ENCODE measurements around the gene ZBTB24.
A peak's percentile ranks its signal among the peaks of the same experiment; 100 is the strongest.

Gene ZBTB24

DNA sequence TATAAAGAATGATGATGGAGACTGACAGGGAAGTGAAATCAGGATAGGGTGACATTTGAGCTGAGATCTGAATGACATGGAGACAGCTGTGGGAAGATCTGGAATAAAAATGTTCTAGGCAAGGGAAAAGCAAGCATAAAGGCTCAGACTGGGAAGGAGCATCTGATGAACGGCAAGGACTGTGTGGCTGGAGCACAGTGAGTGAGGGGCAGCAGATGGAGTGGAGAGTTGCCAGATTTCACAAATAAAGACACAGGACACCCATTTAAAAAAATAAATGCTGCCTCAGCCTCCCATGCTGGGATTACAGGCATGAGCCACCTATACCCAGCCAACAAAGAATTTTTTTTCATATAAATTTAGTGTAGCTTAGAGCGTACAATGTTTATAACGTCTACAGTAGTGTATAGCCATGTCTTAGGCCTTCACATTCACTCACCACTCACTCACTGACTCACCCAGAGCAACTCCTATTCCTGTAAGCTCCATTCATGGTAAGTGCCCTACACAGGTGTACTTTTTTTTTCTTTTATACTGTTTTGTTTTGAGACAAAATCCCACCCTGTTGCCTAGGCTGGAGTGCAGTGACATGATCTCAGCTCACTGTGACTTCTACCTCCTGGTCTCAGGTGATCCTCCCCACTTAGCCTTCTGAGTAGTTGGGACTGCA lies 2.4 kb upstream of the ZBTB24 start:
- H3K27ac ChIP-seq, result peak overlapping the region; percentile 3

GRCh38 chr6:109484122-109484521 lies 1.1 kb upstream of the ZBTB24 start:
- H3K4me2 ChIP-seq (ENCODE audit: low read length), result no peak overlapping the region
- H3K27ac ChIP-seq, result peak overlapping the region; percentile 58
- no peaks in the 10 kb centered on the region for H3K36me3 ChIP-seq (ENCODE audit: control insufficient read depth, insufficient read depth, low read length)
- no peaks in the 10 kb centered on the region for H3K9me3 ChIP-seq (ENCODE audit: control insufficient read depth, low read length)
- TF ChIP-seq, protein P1, sequence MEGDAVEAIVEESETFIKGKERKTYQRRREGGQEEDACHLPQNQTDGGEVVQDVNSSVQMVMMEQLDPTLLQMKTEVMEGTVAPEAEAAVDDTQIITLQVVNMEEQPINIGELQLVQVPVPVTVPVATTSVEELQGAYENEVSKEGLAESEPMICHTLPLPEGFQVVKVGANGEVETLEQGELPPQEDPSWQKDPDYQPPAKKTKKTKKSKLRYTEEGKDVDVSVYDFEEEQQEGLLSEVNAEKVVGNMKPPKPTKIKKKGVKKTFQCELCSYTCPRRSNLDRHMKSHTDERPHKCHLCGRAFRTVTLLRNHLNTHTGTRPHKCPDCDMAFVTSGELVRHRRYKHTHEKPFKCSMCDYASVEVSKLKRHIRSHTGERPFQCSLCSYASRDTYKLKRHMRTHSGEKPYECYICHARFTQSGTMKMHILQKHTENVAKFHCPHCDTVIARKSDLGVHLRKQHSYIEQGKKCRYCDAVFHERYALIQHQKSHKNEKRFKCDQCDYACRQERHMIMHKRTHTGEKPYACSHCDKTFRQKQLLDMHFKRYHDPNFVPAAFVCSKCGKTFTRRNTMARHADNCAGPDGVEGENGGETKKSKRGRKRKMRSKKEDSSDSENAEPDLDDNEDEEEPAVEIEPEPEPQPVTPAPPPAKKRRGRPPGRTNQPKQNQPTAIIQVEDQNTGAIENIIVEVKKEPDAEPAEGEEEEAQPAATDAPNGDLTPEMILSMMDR (IDR thresholded peaks at IDR 0.05), result no peak
- peak overlapping the region; percentile 66 for H2AFZ ChIP-seq
- H3K79me2 ChIP-seq, result peaks cover 22% of the 10 kb centered on the region
- no peaks in the 10 kb centered on the region for H3K27me3 ChIP-seq (ENCODE audit: control insufficient read depth, insufficient read depth, low read length)
- H3K9ac ChIP-seq, result no peak overlapping the region
- no peak overlapping the region for H3K4me3 ChIP-seq (ENCODE audit: low read depth, low read length)
- peaks cover 18% of the 10 kb centered on the region for H3K4me1 ChIP-seq

More for the DNA sequence above, 2.4 kb upstream of the ZBTB24 start:
- Histone ChIP-seq H3K36me3 (ENCODE audit: control insufficient read depth, insufficient read depth, low read length) (no peaks in the 10 kb centered on the region), H3K9me3 (ENCODE audit: control insufficient read depth, low read length) (no peaks in the 10 kb centered on the region), H3K4me1 (peaks cover 19% of the 10 kb centered on the region), H3K27me3 (ENCODE audit: control insufficient read depth, insufficient read depth, low read length) (no peaks in the 10 kb centered on the region), H2AFZ (peak overlapping the region; percentile 44), H3K9ac (no peak overlapping the region), H3K4me3 (ENCODE audit: low read depth, low read length) (no peak overlapping the region), H3K4me2 (ENCODE audit: low read length) (no peak overlapping the region), H3K79me2 (peaks cover 16% of the 10 kb centered on the region)
- TF ChIP-seq, protein P1 (IDR thresholded peaks at IDR 0.05), result no peak

DNA sequence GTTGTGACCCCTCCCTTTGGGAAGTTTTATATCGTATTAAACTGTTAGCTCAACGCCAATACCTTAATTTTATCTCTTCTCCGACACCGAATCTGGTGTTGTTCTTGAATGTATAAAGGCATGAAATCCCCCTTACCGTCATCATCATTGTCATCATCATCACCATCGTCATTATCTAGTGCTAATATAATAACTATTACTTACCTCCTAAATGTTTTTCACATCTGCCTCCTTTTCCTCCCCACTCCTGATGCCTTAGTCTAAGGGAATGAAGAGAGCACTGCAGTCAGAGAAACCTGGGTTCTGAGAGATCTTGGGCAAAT lies 677 bp upstream of the ZBTB24 start:
- peak overlapping the region; percentile 51 for H3K4me2 ChIP-seq (ENCODE audit: low read length)
- H3K4me3 ChIP-seq (ENCODE audit: low read depth, low read length), result peak overlapping the region; percentile 45
- TF ChIP-seq, protein P1 (IDR thresholded peaks at IDR 0.05), result no peak
- no peaks in the 10 kb centered on the region for H3K9me3 ChIP-seq (ENCODE audit: control insufficient read depth, low read length)
- no peak overlapping the region for H3K9ac ChIP-seq
- H3K27me3 ChIP-seq (ENCODE audit: control insufficient read depth, insufficient read depth, low read length), result no peaks in the 10 kb centered on the region
- H3K36me3 ChIP-seq (ENCODE audit: control insufficient read depth, insufficient read depth, low read length), result no peaks in the 10 kb centered on the region
- peaks cover 22% of the 10 kb centered on the region for H3K79me2 ChIP-seq
- H3K27ac ChIP-seq, result peak overlapping the region; percentile 58
- H3K4me1 ChIP-seq, result peaks cover 21% of the 10 kb centered on the region
- H2AFZ ChIP-seq, result peak overlapping the region; percentile 66

DNA sequence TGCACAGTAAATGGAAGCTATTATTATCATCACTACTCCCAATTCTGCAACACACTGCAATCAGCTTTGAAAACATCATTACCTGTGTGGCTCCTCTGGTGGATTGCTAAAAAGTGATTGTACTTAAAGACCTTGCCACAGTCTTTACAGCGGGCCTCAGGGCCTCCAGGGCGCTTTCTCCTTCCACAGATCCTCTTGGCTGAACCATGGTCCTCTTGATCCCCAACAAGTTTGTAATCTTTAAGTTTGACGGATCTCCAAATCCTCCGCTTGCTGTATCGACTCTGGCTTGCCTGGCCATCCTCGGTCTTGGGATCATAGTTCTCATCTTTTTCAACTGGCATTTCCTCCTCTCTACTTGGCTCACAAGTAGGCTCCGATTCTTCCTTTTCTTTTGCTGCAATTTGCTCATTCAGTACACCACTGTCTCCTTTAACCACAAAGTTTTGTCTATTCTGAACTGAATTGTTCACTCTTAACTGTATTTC lies 2.0 kb downstream of the ZBTB24 start:
- Histone ChIP-seq H3K4me2 (ENCODE audit: low read length) (peak overlapping the region; percentile 8), H3K36me3 (ENCODE audit: control insufficient read depth, insufficient read depth, low read length) (no peaks in the 10 kb centered on the region), H3K9me3 (ENCODE audit: control insufficient read depth, low read length) (no peaks in the 10 kb centered on the region), H3K27me3 (ENCODE audit: control insufficient read depth, insufficient read depth, low read length) (no peaks in the 10 kb centered on the region), H3K4me1 (peaks cover 21% of the 10 kb centered on the region), H3K9ac (no peak overlapping the region), H3K4me3 (ENCODE audit: low read depth, low read length) (no peak overlapping the region), H3K79me2 (peaks cover 31% of the 10 kb centered on the region), H3K27ac (no peak overlapping the region), H2AFZ (no peak overlapping the region)
- TF ChIP-seq, protein P1 (IDR thresholded peaks at IDR 0.05), result no peak
